Activated T-cell treated with anti-CD3 and anti-CD28 coated beads, Interleukin-2, amount 50 U/mL, for 1 hour (primary cell): Measurements from ENCODE around the gene FNIP1.
"Not testable (repeated sequence)": the region's sequence is repeated elsewhere in the genome, so short reads cannot be mapped to it uniquely, and the experiment has no call there.

ENCODE experiments used
- DNase-seq: peaks from one replicate; pipeline ENCODE4 v3.0.0-alpha.2; 2020

Gene FNIP1

GRCh38 chr5:131682826-131683225 is 114.0 kb downstream of the FNIP1 start:
- no peak for DNase-seq

- no peak for DNase-seq
These were observed 114.6 kb downstream of the FNIP1 start for GRCh38 chr5:131682175-131682574.

- DNase-seq: no peak
These were observed 116.9 kb downstream of the FNIP1 start for GRCh38 chr5:131679911-131680310.

- not testable (repeated sequence) for DNase-seq
These were observed 118.5 kb downstream of the FNIP1 start for GRCh38 chr5:131678273-131678672.

GRCh38 chr5:131677115-131677514 is 119.7 kb downstream of the FNIP1 start:
- DNase-seq: no peak

- DNase-seq: no peak
These were observed 124.0 kb downstream of the FNIP1 start for GRCh38 chr5:131672776-131673175.

GRCh38 chr5:131671994-131672655 is 124.7 kb downstream of the FNIP1 start:
- DNase-seq: no peak

- no peak for DNase-seq
These were observed 125.4 kb downstream of the FNIP1 start for GRCh38 chr5:131671409-131671808.

- DNase-seq: no peak
These were observed 131.9 kb downstream of the FNIP1 start for GRCh38 chr5:131664929-131665328.

GRCh38 chr5:131661933-131662332 is 134.9 kb downstream of the FNIP1 start:
- DNase-seq: no peak

GRCh38 chr5:131659841-131660240 is 137.0 kb downstream of the FNIP1 start:
- no peak for DNase-seq

GRCh38 chr5:131659290-131659689 is 137.5 kb downstream of the FNIP1 start:
- no peak for DNase-seq

- no peak for DNase-seq
These were observed 142.0 kb downstream of the FNIP1 start for GRCh38 chr5:131654776-131655175.

GRCh38 chr5:131654309-131654708 is 142.5 kb downstream of the FNIP1 start:
- no peak for DNase-seq

- DNase-seq: no peak
These were observed 147.7 kb downstream of the FNIP1 start for GRCh38 chr5:131649161-131649560.

GRCh38 chr5:131647048-131647769 is 149.6 kb downstream of the FNIP1 start:
- no peak for DNase-seq

- no peak for DNase-seq
These were observed 152.0 kb downstream of the FNIP1 start for GRCh38 chr5:131644822-131645221.

GRCh38 chr5:131644370-131644769 is 152.4 kb downstream of the FNIP1 start:
- no peak for DNase-seq

- DNase-seq: no peak
These were observed 155.3 kb downstream of the FNIP1 start for GRCh38 chr5:131641494-131641893.

GRCh38 chr5:131640043-131640856 is 156.6 kb downstream of the FNIP1 start:
- DNase-seq: peak; percentile 56

- no peak for DNase-seq
These were observed 157.7 kb downstream of the FNIP1 start for GRCh38 chr5:131639148-131639547.

- DNase-seq: no peak
These were observed 159.1 kb downstream of the FNIP1 start for GRCh38 chr5:131637694-131638093.

GRCh38 chr5:131635684-131636572 is 160.9 kb downstream of the FNIP1 start:
- no peak for DNase-seq
